ENCODE results near the gene H6PD.

H6PD gene, protein sequence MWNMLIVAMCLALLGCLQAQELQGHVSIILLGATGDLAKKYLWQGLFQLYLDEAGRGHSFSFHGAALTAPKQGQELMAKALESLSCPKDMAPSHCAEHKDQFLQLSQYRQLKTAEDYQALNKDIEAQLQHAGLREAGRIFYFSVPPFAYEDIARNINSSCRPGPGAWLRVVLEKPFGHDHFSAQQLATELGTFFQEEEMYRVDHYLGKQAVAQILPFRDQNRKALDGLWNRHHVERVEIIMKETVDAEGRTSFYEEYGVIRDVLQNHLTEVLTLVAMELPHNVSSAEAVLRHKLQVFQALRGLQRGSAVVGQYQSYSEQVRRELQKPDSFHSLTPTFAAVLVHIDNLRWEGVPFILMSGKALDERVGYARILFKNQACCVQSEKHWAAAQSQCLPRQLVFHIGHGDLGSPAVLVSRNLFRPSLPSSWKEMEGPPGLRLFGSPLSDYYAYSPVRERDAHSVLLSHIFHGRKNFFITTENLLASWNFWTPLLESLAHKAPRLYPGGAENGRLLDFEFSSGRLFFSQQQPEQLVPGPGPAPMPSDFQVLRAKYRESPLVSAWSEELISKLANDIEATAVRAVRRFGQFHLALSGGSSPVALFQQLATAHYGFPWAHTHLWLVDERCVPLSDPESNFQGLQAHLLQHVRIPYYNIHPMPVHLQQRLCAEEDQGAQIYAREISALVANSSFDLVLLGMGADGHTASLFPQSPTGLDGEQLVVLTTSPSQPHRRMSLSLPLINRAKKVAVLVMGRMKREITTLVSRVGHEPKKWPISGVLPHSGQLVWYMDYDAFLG

DNA sequence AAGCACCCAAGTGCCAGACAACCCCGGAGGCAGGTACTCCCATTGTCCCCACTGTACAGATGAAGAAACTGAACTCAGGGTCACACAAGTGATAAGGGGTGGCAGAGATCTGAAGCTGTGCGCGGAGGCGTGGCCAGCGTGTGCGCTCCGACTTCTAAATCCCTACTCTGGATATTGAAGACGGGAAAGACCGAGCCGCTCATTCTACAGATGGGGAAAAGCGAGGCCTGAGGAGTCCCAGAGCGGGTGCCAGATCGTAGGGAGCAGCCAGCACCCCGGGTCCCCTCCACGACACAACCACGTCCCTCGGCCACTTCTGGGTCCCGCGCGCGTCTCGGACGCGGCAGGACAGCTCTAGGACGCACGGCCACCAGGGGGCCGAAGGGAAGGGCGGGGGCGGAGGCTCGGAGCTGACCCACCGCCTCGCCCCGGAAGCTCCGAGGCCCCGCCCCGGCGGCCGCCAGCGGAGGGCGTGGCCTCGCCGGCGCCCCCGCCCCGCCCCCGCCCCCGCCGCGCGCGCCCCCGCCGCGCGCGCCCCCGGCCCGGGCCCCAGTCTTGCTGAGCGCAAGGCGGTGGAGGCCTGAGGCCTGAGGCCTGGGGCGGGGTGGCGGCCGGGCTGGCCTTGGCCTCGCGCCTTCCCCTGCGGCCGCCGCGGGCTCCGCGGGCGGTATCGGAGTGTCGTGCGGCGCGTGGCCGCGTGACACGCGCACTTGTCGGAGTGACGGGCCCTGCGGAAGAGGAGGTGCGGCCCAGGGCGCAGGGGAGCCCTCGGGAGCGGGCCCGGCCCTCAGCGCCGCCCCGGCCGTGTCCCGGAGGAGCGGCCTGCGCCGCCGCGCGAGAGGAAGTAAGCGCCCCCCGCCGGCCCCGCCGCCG, at the start of gene H6PD:
H6PD (plus strand) TSS at position 552 of the 873 bp plus-strand sequence. CDS start 10,161 bp downstream, outside the sequence.
- no peak for TF ChIP-seq ZNF274 (IDR thresholded peaks at IDR 0.05; ENCODE audit: low read depth, low read length)

DNA sequence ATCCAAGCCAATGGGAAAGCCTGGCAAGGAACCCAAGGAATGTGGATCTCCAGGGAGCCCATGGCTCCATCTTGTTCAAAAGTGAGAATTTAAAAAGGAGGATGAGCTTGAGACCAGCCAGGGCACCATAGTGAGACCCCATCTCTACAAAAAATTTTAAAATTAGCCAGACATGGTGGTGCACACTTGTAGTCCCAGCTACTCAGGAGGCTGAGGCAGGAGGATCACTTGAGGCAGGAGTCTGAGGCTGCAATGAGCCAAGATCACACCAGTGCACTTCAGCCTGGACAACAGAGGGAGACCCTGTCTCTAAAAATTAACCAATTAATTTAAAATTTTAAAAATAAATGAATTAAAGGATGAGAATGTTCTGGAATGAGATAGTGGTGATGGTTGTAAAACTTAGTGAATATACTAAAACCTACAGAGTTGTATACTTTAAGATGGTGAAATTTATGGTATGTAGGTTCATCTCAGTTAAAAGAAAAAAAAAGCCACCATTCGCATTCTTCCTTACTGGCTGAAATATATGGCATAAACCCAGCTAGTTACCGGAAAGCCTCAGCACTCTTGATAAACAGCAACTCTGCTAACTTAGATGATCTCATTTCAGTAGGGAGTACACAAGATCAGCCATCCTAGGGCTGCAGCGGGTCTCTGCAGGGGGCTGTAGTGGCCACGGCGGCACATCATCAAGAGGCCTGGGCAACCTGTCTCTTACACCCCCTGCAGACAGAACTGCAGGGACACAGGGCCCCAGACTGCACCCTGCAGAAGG, 48.3 kb upstream of the H6PD start:
- H3K4me3 ChIP-seq (ENCODE audit: low read length): no peak overlapping the region
- TF ChIP-seq ZNF274 (IDR thresholded peaks at IDR 0.05; ENCODE audit: low read depth, low read length): no peak

More for the DNA sequence above, at the start of gene H6PD:
- peak within 1 kb of the TSS; percentile 91 for H3K4me3 ChIP-seq (ENCODE audit: low read length)

DNA sequence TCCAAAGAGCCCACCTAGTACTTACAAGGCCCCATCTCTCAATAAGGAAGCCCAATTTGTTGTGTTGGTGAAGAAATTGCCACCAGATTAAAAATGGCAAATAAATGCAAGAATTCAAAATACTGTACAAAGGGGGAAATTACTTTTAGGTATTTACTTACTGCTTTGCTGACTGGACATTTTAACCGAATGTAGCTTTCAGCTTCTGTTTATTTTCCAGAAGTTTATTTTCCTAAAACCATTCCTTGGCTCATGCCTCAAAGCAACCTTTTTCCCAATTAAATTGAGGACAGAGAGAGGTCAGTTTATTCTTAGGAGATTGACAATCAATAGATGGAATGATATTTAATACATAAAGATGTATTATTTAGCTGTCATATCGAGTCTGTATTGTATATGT, 47.6 kb upstream of the H6PD start:
- no peak for TF ChIP-seq ZNF274 (IDR thresholded peaks at IDR 0.05; ENCODE audit: low read depth, low read length)
- no peak overlapping the region for H3K4me3 ChIP-seq (ENCODE audit: low read length)

DNA sequence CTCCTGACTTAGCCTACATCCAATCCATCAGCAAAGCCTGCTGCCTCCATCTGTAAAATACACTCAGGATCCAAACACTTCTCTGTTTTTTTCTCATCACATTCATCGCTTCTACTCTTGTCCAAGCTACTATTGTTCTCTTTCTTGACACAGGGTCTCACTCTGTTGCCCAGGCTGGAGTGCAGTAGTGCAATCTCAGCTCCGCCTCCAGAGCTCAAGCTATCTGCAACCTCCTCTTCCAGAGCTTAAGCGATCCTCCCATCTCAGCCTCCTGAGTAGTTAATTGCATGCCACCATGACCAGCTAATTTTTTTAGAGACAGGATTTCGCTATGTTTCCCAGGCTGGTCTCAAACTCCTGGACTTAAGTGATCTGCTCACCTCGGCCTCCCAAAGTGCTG, 44.3 kb upstream of the H6PD start:
- TF ChIP-seq ZNF274 (IDR thresholded peaks at IDR 0.05; ENCODE audit: low read depth, low read length): no peak
- H3K4me3 ChIP-seq (ENCODE audit: low read length): no peak overlapping the region

DNA sequence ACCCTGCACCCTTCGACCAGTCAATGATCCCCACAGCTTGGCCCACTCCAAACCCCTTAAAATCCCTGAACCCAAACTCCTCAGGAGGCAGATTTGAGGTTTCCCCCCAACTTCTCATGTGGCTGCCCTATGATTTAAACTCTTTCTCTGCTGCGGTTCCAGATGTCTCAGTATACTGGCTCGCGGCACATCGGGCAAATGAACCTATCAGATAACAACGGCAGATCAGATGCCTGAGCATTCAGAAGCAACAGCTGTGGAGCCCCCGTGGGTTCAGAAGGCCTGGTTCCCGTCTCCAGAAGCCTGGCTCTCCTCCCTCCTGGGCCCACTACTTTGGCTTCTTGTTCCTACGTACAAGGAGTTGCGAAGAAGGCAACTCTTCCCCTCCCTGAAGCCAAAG, 43.3 kb upstream of the H6PD start:
- no peak overlapping the region for H3K4me3 ChIP-seq (ENCODE audit: low read length)
- no peak for TF ChIP-seq ZNF274 (IDR thresholded peaks at IDR 0.05; ENCODE audit: low read depth, low read length)

DNA sequence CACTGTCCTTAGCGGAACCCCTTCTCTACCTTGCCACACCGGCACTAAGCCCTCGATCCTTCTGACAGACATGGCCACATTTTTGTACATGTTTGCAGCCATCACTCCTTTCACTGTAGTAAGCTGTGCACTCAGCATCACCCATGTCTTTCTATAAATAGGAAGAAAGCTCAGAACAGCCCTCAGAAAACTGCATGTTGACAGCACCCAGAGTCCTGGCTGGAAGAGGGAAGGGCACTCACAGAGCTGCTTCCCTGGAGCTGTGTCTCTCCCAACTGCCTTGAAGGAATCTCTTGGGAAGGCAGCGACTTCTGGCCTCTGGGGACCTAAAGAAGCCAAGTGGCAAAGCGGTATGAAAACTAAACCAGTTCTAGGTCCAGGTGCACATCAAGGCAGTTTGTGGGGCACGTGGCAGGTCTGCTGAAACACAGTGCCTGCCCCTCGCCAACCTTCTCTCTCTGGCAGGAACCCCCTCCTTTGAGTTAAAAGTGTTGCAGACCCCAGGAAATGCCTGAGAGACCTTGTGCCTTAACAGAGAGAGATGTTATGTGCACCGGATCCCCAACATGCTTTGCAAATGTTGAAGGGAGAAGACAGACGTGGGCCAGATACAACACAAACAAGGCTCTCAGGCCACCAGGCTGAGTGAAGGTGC, 41.9 kb upstream of the H6PD start:
- no peak for TF ChIP-seq ZNF274 (IDR thresholded peaks at IDR 0.05; ENCODE audit: low read depth, low read length)
- no peak overlapping the region for H3K4me3 ChIP-seq (ENCODE audit: low read length)

DNA sequence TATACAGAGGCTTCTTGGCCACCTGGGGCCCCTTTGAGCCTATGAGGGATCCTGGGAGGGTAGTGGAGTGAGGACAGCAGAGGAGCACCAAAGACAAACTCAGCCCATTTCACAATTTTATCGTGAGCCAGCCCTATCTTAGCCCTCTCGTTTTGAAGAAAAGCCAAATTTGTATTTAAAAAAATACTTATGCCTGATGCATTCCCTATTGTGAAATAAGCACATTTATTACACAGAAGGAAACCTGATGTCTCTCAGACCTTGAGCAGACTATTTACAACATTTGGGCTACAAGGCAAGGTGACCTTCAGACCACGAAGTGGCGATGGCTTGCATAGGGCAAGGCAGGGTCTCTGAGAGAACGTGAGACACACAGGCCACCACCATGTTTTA, 41.3 kb upstream of the H6PD start:
- TF ChIP-seq ZNF274 (IDR thresholded peaks at IDR 0.05; ENCODE audit: low read depth, low read length): no peak
- H3K4me3 ChIP-seq (ENCODE audit: low read length): no peak overlapping the region

DNA sequence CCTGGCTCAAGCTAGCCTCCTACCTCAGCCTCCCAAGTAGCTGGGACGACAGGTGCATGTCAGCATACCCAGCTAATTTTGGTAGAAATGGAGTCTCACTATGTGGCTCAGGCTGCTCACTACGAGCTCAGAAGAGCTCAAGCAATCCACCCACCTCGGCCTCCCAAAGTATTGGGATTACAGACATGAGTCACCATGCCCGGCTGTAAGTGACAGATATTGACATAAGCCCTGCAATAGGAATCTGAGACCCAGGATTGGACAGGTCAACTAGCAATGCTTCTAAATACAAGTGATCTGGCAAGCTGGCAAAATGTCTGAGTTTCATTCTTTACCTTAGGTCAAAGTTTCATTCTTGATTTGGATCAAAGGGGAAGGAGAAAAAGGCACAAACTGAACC, 40.5 kb upstream of the H6PD start:
- no peak for TF ChIP-seq ZNF274 (IDR thresholded peaks at IDR 0.05; ENCODE audit: low read depth, low read length)

DNA sequence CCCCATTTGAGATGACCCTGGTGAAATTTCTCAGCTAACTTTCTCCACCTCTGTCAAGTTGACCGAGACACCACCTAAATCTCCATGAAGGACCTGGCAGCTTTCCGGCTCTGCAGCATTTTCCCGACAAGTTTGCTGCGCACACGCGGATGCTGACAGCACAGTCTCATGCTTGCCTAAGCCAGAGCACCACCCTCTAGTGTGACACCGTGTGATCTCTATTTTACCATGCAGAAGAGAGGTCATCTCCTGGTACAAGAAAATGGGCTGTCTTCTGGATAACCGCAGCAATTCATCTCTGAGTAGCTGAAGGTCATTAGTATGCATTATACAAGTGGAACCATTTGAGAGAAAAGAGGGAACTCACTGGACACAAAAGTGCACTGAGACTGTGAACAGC, 38.9 kb upstream of the H6PD start:
- no peak overlapping the region for H3K4me3 ChIP-seq (ENCODE audit: low read length)
- no peak for TF ChIP-seq ZNF274 (IDR thresholded peaks at IDR 0.05; ENCODE audit: low read depth, low read length)

More for the DNA sequence above, 40.5 kb upstream of the H6PD start:
- no peak overlapping the region for H3K4me3 ChIP-seq (ENCODE audit: low read length)

DNA sequence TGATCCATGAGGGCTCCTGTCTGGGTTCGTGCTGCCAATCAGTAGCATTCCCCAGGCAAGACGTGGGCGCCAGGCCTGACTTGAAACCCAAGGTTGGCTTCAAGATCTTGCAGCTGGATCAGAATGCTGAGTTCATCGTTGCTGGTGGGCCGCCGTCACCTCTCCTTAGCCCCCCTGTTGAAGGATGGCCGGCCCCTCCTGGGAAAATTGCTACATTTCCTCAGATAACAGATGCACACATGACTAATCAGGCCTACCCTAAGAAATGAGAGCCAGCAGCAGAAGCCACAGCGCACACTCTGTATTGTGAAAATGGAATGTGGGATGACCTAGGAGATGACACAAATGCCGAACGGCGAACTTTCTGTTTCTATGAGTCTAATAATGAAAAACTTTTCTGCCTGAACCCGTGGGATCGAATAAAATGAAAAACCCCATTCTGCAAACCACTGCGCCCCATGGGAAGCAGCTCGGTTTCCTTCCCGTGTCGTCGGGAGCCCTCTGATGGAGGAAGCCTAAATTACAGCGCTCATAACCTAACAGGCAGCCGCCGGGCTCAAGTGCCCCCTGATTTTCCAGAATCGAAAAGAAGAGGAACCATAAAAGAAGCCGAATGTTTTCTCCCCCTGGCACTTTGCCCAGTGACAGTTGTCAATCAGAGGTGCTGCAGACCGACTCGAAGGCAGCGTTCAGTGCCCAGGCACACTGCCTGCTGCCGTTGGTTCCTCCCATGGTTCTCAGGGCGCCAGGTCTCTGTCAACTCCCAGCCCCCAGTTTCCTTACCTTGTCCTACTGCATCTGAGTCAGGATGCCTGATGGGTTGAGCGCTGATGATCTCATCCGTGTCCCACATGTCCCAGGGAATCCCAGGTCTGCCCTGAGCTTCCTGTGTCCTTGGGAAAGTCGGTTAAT, 38.2 kb upstream of the H6PD start:
- no peak overlapping the region for H3K4me3 ChIP-seq (ENCODE audit: low read length)
- no peak for TF ChIP-seq ZNF274 (IDR thresholded peaks at IDR 0.05; ENCODE audit: low read depth, low read length)

DNA sequence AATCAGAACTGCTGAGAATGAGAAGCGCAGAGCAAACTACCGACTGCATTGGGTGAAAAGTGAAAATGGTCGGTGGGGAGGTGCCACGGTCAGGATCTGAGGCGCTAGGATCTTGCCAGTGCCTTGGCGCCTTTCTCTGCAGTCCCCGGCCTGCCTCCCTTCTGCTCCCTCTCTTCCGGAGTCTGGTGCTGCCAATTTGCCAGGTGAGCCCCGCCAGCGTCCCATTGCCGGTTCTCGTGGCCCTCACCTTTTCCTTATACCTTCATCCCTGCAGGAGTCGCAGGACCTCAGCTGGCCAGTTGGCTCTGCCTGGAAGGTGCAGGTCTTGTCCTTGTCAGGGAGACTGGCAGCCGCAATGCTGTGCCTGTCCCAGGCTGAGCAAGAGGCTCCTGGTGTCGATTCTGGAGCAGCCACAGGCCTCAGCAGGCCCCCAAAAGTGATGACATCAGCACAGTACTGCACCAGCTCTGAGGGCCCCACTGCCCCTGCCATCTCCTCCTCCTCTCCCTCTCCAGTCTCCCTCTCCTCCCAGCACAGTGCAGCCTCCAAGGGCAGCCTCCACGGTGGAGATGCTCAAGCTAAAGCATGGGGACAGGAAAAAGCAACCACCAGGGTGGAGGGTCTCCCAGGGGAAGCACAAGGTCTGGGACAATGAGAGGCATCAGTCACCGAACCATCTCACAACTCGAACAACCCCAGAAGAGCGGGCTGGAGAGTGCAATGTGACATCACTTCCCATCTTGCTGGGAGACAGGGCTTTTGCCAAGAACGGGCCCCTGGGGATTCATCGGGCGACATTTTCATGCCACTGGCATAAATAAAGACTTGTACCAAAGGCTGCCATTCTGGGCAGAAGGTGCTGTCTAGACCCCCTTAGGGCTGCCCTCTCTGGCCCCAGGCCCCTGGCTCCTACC, 37.1 kb upstream of the H6PD start:
- no peak for TF ChIP-seq ZNF274 (IDR thresholded peaks at IDR 0.05; ENCODE audit: low read depth, low read length)
- H3K4me3 ChIP-seq (ENCODE audit: low read length): no peak overlapping the region
